Measurements from ENCODE around the gene PTPRN2. TPM values are rescaled to one million over a fixed set of nuclear protein-coding genes. Genes with fewer than 3 reads are reported as not detected.

PTPRN2 gene
- total and polyA plus RNA-seq, 5 experiments from 2014 or later, result 0.69 to 1.5 (median 0.99) TPM

- peaks cover 8 to 31% (median 28%) of the 10 kb centered on the region in 4 donors for H3K4me1 Mint-ChIP-seq
- no peaks in the 10 kb centered on the region for H3K9me3 Mint-ChIP-seq
- H3K27me3 Mint-ChIP-seq, result peaks cover 48 to 78% (median 68%) of the 10 kb centered on the region in 5 donors
- POLR2A ChIA-PET, result interaction anchor here (0.9 kb wide), 1 partner anchor 13 kb away, joined by 3 read pairs; no protein-coding TSS in a partner anchor
- H3K27ac Mint-ChIP-seq, result no peak overlapping the region
- H3K36me3 Mint-ChIP-seq, result no peaks in the 10 kb centered on the region
- DNase-seq (no peak), ATAC-seq (no peak)
- H3K4me3 Mint-ChIP-seq, result peak overlapping the region; percentile 3 to 69 (median 48)
Measured at GRCh38 chr7:157684157-157684908, 903.3 kb downstream of the PTPRN2 start.

GRCh38 chr7:157683747-157684156 is 903.9 kb downstream of the PTPRN2 start:
- ATAC-seq, result no peak
- Mint-ChIP-seq H3K27ac (no peak overlapping the region), H3K9me3 (no peaks in the 10 kb centered on the region), H3K4me1 (peaks cover 8 to 31% (median 28%) of the 10 kb centered on the region in 4 donors), H3K4me3 (peak overlapping the region; percentile 3 to 69 (median 48)), H3K36me3 (no peaks in the 10 kb centered on the region), H3K27me3 (peaks cover 50 to 84% (median 73%) of the 10 kb centered on the region in 5 donors)
- POLR2A ChIA-PET, result interaction anchor here (0.9 kb wide), 1 partner anchor 12 kb away, joined by 3 read pairs; no protein-coding TSS in a partner anchor
- no peak for DNase-seq

- POLR2A ChIA-PET, result interaction anchor here (0.9 kb wide), 1 partner anchor 12 kb away, joined by 3 read pairs; no protein-coding TSS in a partner anchor
- H3K36me3 Mint-ChIP-seq, result no peaks in the 10 kb centered on the region
- DNase-seq (no peak), ATAC-seq (no peak)
- peak overlapping the region in 1 of 10 donors; percentile 43 for H3K27ac Mint-ChIP-seq
- peaks cover 54 to 85% (median 73%) of the 10 kb centered on the region in 5 donors for H3K27me3 Mint-ChIP-seq
- no peaks in the 10 kb centered on the region for H3K9me3 Mint-ChIP-seq
- peak overlapping the region in 4 of 10 donors; percentile 10 to 69 (median 54) for H3K4me3 Mint-ChIP-seq
- peaks cover 8 to 28% (median 24%) of the 10 kb centered on the region in 4 donors for H3K4me1 Mint-ChIP-seq
Measured at GRCh38 chr7:157682946-157683746, 904.5 kb downstream of the PTPRN2 start.

GRCh38 chr7:157682064-157682945 is 905.3 kb downstream of the PTPRN2 start:
- DNase-seq (no peak), ATAC-seq (no peak)
- Mint-ChIP-seq H3K4me3 (peak overlapping the region in 2 of 10 donors; percentile 15 to 45), H3K9me3 (no peaks in the 10 kb centered on the region), H3K27ac (peak overlapping the region in 2 of 10 donors; percentile 43 to 44), H3K36me3 (no peaks in the 10 kb centered on the region), H3K4me1 (peaks cover 8 to 28% (median 23%) of the 10 kb centered on the region in 4 donors), H3K27me3 (peaks cover 52 to 85% (median 75%) of the 10 kb centered on the region in 5 donors)
- POLR2A ChIA-PET, result no interaction called here

GRCh38 chr7:157679607-157680006 is 908.0 kb downstream of the PTPRN2 start:
- Mint-ChIP-seq H3K27ac (no peak overlapping the region), H3K9me3 (no peaks in the 10 kb centered on the region), H3K27me3 (peaks cover 45 to 98% (median 71%) of the 10 kb centered on the region in 5 donors), H3K4me1 (peaks cover 9 to 29% (median 16%) of the 10 kb centered on the region in 4 donors), H3K36me3 (peaks cover 0 to 2% (median 0%) of the 10 kb centered on the region in 3 donors), H3K4me3 (no peak overlapping the region)
- DNase-seq (no peak), ATAC-seq (no peak)
- POLR2A ChIA-PET, result interaction anchor here (0.7 kb wide), 1 partner anchor 199 kb away, joined by 3 read pairs; no protein-coding TSS in a partner anchor

- no peak overlapping the region for H3K27ac Mint-ChIP-seq
- POLR2A ChIA-PET, result no interaction called here
- peaks cover 0 to 2% (median 0%) of the 10 kb centered on the region in 3 donors for H3K36me3 Mint-ChIP-seq
- no peak overlapping the region for H3K4me3 Mint-ChIP-seq
- H3K27me3 Mint-ChIP-seq, result peaks cover 40 to 100% (median 73%) of the 10 kb centered on the region in 5 donors
- peaks cover 3 to 21% (median 12%) of the 10 kb centered on the region in 4 donors for H3K4me1 Mint-ChIP-seq
- ATAC-seq (no peak), DNase-seq (no peak)
- no peaks in the 10 kb centered on the region for H3K9me3 Mint-ChIP-seq
Measured at GRCh38 chr7:157678501-157678900, 909.1 kb downstream of the PTPRN2 start.

GRCh38 chr7:157676456-157677255 is 911.0 kb downstream of the PTPRN2 start:
- peaks cover 0 to 10% (median 8%) of the 10 kb centered on the region in 4 donors for H3K4me1 Mint-ChIP-seq
- no peak for ATAC-seq
- no peak overlapping the region for H3K4me3 Mint-ChIP-seq
- H3K27me3 Mint-ChIP-seq, result peaks cover 29 to 83% (median 59%) of the 10 kb centered on the region in 5 donors
- peak in 1 of 10 donors; percentile 49 for DNase-seq
- POLR2A ChIA-PET, result no interaction called here
- no peaks in the 10 kb centered on the region for H3K9me3 Mint-ChIP-seq
- H3K27ac Mint-ChIP-seq, result no peak overlapping the region
- H3K36me3 Mint-ChIP-seq, result peaks cover 0 to 2% (median 0%) of the 10 kb centered on the region in 3 donors

GRCh38 chr7:157676001-157676400 is 911.6 kb downstream of the PTPRN2 start:
- peaks cover 0 to 13% (median 8%) of the 10 kb centered on the region in 4 donors for H3K4me1 Mint-ChIP-seq
- peaks cover 0 to 2% (median 0%) of the 10 kb centered on the region in 3 donors for H3K36me3 Mint-ChIP-seq
- peaks cover 25 to 83% (median 55%) of the 10 kb centered on the region in 5 donors for H3K27me3 Mint-ChIP-seq
- H3K9me3 Mint-ChIP-seq, result no peaks in the 10 kb centered on the region
- POLR2A ChIA-PET, result no interaction called here
- H3K27ac Mint-ChIP-seq, result no peak overlapping the region
- no peak for ATAC-seq
- no peak for DNase-seq
- no peak overlapping the region for H3K4me3 Mint-ChIP-seq

GRCh38 chr7:157675427-157675927 is 912.1 kb downstream of the PTPRN2 start:
- ATAC-seq (no peak), DNase-seq (no peak)
- H3K27me3 Mint-ChIP-seq, result peaks cover 20 to 83% (median 53%) of the 10 kb centered on the region in 5 donors
- no peak overlapping the region for H3K27ac Mint-ChIP-seq
- H3K36me3 Mint-ChIP-seq, result peaks cover 0 to 2% (median 0%) of the 10 kb centered on the region in 3 donors
- POLR2A ChIA-PET, result no interaction called here
- H3K4me3 Mint-ChIP-seq, result peak overlapping the region in 1 of 10 donors; percentile 47
- peaks cover 2 to 19% (median 9%) of the 10 kb centered on the region in 4 donors for H3K4me1 Mint-ChIP-seq
- no peaks in the 10 kb centered on the region for H3K9me3 Mint-ChIP-seq

- H3K27ac Mint-ChIP-seq, result peak overlapping the region in 1 of 10 donors; percentile 43
- no peak for DNase-seq
- H3K36me3 Mint-ChIP-seq, result peaks cover 0 to 2% (median 0%) of the 10 kb centered on the region in 3 donors
- POLR2A ChIA-PET, result no interaction called here
- ATAC-seq, result no peak
- peak overlapping the region in 1 of 10 donors; percentile 47 for H3K4me3 Mint-ChIP-seq
- H3K27me3 Mint-ChIP-seq, result peaks cover 14 to 81% (median 48%) of the 10 kb centered on the region in 5 donors
- peaks cover 6 to 25% (median 12%) of the 10 kb centered on the region in 4 donors for H3K4me1 Mint-ChIP-seq
- H3K9me3 Mint-ChIP-seq, result no peaks in the 10 kb centered on the region
Measured at GRCh38 chr7:157674715-157675426, 912.8 kb downstream of the PTPRN2 start.

Data from naive thymus-derived CD8-positive, alpha-beta T cell (primary cell).